GM21367 (cell line): Measurements from ENCODE around the gene FGR.

Experiments used
- ATAC-seq: cut with Tn5 transposase; IDR thresholded peaks from one replicate; pipeline ENCODE4 v1.9.1; 2021; ENCODE audit not compliant: unreplicated experiment

FGR gene

DNA sequence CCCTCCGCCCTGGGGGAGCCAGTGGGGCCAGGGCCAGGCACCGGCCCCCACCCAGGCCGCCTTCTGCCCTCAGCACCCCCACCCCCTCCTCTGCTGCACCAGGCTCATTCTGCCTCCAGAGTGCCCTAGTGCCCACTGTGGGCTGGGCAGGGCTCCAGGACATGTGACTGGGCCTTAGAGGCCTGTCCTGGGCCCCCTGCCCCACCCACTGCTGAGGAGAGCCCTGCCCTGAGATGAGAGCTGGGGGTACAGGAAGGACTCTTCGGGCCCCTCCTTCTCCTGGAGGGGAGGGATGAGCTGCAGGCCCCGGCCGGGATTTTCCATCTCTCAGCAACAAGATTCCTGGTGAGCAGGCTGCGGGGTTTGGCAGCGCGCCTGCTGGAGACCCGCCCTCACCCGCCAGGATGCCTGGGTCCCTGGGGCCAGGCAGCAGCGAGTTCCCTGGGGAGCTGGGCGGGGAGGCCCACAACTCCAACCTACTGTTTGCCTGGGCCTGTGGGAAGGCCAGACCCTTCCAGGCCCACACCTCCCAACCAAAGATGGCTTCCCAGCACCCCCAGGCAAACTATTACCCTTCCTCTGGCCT is 45.1 kb downstream of the FGR start:
- no peak for ATAC-seq

DNA sequence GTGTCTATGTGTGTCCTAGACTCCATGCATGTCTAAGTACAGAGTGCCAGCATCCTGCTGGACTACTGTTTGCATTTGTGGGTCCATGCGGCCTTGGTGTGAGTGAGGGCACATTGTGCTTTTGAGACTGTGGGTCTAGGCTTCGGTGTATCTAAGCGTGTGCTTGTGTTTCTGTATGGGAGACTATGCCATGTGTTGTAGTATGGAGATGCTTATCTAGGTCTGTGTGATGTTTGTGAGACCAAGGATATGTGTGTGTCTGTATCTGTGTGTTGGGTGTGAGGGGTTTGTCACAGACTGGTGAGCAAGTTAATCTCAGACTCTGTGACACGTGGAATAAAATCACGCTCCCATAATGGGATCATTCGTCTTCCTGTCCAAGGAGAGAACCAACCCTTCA is 45.5 kb downstream of the FGR start:
- ATAC-seq: no peak

DNA sequence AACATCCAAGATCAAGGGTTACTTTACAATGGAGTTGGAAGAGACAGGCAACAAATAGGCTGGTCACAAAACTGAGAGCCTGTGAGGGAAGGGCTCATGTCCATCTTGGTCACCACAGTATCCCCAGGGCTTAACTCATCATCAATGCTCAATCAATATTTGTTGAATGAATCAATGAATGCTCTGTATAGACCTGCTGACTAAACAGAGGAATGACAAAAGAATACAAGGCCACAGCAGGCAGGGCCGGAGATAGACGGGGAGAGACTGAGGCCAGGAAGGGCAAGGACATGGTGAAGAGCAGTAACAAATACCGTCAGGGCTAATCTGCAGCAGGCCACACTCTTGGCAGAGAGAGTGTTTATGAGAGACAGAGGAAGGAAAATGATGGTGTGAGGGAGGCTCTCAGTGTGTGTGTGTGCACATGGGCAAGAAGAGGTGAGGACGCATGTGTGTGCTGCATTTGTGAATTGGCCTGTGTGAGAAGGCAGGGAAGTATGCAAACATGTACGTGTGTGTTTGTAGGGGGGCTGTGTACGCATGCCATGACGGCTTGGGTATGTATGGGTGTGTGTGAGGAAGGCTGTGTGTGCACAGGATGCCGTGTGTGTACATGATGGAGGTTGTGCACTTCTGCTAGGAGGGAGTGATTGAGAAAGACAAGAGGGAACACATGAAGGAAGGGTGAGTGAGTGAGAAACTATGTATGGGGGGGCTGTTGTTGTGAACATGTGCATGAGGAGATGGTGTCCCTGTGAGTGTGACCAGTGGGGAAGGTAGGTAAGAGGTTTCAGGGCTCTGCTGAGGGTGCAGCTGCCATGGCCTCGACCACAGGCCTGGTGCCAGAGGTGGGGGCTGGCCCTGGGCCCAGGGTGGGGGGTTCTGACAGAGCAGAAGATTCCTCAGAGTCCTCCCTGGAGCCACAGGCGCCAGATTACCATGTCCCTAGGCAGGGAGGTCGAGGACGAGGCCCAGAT is 46.4 kb downstream of the FGR start:
- no peak for ATAC-seq

DNA sequence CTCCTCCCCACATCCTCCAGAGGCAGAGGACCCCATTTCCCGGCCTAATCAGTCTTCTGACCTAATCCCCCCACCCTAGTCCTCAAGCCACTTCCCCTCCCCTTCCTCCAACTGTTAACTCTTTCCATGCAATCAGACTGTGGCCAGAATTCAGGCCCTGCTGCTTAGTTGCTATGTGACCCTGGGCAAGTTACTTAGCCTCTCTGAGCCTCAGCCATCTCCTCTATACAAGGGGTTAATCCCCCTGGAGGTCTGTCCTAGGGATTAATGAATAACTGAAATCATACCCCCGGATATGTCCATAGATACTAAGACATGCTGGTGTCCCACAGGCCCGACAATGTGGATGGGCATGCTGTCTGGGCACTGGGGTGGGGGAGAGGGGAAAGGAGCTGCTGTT is 49.3 kb downstream of the FGR start:
- no peak for ATAC-seq

DNA sequence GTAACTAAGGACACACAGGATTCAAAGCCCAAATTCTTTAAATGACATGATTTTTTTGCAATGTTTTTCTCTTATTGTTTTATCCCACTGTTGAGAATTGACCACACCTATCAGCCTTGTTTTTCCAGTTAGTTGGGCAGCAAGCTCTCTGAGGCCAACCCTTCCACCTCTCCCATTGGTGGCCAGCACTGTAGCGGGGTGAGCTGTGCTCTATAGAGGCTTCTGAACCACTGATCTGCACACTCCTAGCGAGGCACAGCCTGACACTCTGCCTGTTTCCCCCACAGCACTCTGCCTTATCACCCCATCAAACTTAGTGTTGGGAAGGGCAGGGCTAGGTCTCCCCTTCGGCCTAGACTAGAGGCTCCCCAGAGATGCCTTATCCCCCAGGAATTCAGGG is 50.5 kb downstream of the FGR start:
- ATAC-seq: no peak

DNA sequence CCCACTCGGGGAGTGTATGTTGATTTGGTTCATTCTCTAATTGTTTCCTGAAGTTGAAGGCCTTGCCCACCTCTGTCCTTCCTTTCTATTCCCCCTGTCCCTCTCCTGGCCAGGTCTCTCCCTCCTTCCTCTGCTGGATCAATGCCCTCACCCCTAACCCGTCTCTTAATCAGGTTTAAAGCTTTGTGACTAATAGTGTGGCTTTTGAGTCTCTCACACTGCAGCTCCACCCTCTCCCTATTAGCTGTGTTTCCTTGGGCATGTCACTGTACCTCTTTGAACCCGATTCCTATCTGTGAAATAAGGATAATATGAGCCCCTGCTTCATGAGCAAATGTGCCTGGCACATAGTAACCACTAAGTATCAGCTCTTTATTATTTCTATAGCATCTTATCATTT is 51.5 kb downstream of the FGR start:
- no peak for ATAC-seq

DNA sequence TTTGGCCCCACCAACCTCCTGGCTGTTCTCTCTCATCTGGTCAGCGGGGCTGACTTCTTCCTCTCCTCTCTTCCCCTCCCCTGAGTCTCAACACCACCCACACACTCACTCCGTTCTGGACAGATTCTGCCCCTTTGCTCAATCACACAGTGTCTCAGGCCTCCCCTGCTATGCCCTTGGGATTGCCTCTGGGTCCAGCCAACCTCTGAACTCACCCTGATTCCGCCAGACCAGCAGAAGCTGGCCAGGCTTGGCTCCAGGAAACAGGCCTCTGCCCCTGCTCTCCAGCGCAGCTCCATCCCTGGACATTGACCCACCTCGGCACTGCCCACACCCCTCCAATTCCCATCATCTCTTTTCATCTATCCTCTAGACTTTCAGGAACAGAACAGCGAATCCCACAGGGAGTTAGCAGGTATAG is 53.2 kb downstream of the FGR start:
- ATAC-seq: no peak

DNA sequence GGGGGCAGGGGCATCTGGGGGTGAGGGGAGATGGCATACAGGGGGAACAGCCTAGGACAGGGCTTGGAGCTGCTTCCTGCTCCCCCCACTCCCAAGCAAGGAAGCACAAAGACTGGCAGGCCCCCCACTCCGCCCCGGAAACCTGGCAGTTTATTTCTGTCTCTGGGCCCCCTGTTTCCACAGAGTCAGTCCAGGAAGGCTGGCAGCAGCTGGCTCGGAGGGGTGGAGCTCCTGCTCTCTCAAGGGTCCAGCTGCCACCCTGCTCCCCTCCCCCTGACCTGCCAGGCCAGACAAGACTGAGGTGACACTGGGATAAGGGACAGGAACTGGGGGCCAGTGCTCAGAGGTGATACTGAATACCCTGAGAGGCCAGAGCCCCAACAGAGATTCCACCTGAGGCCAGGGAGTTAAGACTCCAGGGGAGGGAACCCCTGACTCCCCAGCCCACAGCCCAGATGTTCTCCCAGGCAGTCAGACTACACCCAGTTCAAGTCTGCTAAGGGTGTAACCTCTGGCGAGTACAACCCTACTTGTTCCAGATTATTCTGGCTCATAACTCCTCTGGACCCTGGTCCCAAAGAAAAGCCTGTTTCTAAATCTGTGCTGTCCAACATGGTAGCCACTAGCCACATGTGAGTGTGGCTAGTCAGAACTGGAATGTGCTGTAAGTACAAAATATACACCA is 57.3 kb downstream of the FGR start:
- no peak for ATAC-seq

DNA sequence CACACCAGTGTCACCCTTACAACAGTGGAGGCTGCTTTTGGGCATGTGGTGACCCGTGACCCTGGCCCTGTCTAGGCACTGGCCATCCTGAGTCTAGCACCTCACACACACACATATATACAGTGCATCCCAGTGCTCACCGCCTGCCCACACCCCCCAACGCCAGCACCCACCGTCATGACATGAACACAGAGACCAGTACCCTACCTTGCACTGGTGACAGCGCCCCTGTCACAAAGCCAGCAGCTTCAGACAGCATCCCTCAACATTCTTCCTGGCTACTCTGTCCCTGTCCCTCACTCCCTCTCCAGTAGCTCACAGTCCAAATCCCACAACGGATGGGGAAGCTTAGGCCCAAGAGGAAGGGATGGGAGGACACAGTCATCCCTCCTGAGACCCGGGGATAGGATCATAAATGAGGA is 58.2 kb downstream of the FGR start:
- no peak for ATAC-seq

DNA sequence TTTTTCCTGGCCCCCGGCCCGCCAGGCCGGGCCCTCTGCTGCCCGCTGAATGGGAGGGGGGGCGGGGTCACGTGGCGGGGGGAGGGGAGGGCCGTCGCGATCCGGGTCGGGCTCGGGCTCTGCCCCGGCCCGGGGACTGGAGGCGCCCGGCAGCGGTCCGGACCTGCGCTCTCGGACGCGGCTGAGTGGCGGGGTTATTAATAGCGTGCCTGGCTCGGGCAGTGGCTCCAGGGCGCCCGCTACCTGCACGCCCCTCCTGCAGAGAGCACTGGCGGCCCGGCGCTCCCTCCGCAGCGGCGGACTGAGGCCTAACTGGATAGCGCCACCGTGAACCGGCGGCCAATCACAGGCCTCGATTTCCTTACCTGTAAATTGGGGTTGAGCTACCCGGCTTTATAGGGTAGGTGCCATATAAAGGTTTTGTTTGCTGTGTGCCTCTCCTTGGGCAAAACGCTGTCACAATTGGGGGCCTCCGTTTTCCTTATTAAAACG is 59.1 kb downstream of the FGR start:
- ATAC-seq: no peak

DNA sequence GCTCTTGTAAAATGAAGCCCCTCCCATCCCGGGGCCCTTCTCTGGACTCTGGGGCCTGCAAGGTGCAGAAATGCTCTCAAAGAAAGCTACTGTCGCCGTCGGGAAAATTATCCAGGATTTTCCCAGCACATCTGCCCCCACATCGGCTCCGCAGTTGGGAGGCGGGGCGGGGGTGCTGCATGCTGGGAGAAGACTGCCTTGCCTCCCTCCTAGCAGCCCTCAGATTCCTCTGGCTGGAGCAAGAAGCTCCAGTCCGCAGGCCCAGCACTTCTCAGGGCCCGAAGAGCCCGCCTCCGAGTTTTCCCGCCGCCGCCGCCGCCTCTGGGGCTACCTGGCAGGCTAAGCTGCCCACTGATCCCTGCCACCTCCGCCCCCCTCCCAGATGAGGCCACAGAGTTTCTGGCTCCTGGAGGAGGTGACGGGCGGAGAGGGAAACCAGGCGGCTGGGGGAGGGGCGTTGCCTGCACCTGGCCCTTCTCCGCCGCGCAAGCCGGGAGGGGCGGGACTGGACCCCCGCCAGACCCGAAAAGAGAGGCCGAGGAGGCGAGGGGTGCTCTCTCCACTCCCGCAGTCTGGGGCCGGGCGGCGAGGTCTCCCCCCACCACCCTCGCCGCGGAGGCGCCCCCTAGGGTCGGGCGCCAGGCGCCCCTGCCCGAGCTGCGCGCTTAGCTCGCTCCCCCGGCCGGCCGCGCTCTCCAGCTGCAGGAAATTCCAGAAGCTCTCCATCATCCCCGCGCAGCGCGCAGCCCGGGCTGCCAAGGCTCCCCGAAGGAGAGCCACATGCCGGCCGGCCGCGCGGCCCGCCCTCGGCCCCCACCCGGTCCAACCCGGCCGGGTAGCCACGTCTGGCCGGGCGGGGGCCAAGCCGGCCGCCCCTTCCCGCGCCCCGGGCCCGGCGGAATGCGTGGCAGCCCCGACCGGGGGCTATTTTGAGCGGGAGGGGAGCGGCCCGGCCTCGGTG is 59.8 kb downstream of the FGR start:
- ATAC-seq: no peak

DNA sequence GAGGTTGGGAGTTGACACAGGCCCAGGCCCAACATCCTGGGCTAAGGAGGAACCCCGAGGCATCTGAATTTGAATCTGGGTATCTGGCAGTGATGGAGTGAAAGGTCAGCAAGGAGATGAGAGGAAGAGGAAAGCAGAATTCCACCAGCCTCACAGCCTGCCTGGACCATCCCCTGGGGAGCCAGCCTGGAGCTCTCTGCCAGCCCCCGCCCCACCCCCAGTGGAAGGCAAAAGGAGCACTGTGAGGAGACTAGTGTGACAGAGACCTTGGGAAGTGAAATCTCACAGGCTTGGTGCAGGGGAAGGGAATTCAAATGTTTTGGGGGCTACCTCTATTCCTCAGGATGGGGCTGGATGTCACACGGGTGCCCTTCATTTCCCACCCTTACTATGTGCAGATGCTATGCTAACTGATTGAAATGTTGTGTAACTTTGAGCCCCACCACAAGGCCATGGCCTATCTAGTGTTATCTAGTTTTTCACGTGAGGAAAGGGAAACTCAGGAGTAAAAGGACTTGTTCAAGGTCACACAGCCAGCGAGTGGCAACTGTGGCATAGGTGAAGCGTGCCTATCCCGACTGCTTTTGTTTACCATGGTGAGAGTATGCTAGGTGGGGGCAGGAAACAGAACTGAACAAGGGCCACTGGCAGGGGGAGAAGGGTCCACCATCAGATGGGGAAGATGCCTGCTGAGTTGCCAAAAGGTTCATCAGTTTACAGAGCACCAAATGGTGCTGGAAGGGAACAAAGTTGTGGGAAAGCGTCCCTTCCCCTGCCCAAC is 60.8 kb downstream of the FGR start:
- ATAC-seq: no peak

DNA sequence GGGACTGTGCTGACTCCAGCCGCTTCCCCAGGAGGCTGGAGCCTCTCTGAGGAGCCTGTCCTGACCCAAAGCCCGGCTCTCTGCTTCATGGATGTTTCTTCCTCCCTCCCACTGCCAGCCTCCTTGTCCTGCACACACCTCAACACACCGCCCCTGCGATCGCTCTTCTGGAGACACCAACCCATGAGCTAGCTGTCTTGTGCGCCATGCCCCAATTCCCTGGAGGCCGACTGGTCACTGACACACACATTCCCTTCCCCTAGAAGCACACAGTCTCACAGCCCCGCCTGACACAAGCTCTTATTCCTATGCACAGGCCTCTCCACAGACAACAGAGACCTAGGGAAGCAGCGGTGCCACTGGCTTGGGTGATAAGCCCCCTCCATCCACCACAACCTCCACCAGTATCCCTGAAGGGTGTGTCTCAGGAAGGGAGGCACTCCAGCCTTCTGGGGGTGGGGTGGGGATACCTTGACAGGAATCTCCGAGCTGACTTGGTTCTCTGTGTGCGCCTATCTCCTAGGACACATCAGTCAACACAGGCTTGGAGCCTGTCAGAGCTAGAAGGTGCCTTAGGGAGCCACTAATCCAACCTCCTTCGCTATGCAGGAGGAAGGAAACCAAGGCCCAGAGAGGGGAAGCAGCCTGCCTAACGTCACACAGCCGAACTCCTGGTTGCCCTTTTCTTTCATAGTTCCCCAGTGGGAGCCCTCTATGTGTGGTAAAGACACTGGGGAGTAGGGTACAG is 62.1 kb downstream of the FGR start:
- no peak for ATAC-seq

DNA sequence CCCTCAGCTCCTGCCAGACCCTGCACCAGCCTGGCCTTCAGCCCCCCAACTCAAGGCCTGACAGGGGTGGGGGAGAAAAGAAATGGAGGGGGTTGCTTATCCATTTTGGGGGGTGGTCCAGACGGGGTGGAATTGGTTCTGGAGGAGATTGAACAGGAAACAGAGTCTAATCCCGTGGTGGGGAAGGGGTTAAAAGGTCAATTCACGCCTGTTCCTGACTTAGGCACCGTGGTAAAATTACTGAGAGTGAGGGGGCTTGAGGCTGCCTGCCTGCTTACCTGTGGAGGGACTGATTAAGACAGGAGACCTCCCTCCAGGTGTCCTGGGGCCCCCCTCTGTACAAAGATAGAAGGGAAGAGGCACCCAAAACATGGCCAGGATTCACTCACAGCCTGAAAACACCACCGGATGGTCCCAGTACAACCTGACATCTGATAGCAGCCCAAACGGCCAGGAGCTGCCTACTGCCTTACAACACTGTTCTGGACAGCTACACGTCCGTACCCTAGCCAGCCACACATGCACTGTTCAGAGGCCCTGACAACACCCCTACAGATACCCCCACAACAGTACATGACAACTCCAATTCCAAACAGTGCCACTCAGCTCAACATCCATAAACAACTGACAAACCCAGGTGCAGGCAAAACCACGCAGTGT is 62.8 kb downstream of the FGR start:
- no peak for ATAC-seq

DNA sequence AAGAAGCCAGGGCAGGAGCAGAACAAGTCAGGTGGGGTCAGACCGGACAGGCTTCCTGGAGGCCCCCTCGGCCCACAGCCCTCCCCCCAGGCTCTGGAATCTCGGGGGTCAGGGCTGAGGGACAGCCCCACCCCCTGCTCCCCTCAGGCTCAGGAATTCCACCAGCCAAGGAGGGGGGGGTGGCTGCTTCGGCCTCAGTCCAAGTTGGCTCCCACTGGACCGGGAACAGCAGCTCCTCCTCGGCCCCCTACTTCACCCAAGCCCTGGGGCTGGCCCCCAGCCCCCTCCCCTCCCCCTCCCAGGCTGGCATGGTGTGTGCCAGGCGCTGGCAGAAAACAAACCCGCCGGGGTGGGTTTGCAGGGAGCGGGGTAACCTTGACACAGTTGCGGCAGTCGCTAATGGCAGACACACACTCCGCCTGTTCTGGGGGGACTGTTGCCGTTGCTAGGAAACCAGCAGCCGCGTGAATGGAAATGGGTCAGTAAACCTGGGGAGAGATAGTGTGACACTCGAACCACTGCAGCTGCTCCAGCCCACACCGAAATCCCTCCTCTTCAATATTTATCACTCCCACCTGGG is 63.5 kb downstream of the FGR start:
- no peak for ATAC-seq

DNA sequence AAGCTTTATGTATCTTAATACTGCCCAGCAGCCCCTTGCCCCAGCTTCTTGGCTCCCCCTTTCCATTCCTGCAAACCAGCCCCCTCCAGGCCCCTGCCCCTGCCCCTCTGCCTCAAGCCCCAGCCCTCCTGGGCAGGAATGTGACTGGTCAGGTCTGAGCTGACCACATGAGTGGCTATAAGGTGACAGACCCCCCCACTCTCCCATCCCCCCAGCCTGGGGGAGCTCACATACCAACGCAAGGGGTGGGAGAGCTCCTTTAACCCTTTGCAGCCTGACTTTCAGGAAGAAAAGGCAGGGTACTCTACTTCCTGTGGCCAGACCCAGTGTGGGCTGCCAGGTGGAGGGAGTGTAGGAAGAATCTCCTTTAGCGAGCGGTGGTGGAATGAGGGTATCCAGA is 64.2 kb downstream of the FGR start:
- no peak for ATAC-seq

DNA sequence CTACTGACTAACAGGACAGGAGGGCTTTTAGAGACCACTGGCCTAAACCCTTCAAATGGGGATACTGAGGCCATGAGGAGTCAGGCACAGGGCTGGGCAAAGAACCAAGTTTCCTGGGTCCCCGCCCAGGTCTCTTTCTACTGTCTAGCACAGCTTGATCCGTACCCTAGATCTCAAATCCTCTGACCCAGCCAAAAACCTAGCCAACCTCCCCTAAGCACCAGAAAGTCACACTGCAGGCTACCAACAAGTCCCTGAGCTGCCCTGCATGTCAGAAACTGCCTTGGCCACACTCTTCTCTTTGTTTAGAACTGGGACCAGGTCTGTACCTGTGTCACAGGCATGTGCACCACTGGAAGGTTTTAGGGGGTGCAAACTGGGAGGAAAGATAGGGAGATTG is 64.6 kb downstream of the FGR start:
- ATAC-seq: no peak
